BLaER1 treated with 17β-estradiol and CSF1 and Interleukin-3, amounts not matched to agents 10 nM and 100 nM (cell line): ENCODE results near the gene TGM3.

ENCODE experiments used
- H3K27ac ChIP-seq, 11 experiments: shearing (Covaris generic); formaldehyde crosslinking; 2 replicates each; pipeline ENCODE4 v1.8.1; 2022
- H3K27me3 ChIP-seq, 11 experiments: shearing (Covaris generic); formaldehyde crosslinking; 2 replicates each; pipeline ENCODE4 v1.8.1; 2022
- H3K36me3 ChIP-seq, 11 experiments: shearing (Covaris generic); formaldehyde crosslinking; 2 replicates each; pipeline ENCODE4 v1.8.1; 2022
- H3K4me1 ChIP-seq, 10 experiments: shearing (Covaris generic); formaldehyde crosslinking; 2 replicates each; pipeline ENCODE4 v1.8.1; 2022
- H3K4me2 ChIP-seq, 11 experiments: shearing (Covaris generic); formaldehyde crosslinking; 2 replicates each; pipeline ENCODE4 v1.8.1; 2022
- H3K4me3 ChIP-seq, 10 experiments: shearing (Covaris generic); formaldehyde crosslinking; 2 replicates each; pipeline ENCODE4 v1.8.1; 2022
- H3K9ac ChIP-seq, 11 experiments: shearing (Covaris generic); formaldehyde crosslinking; 2 replicates each; pipeline ENCODE4 v1.8.1; 2022
- H3K9me3 ChIP-seq, 11 experiments: shearing (Covaris generic); formaldehyde crosslinking; replicated peaks in 1 of 11; 2 replicates each; pipeline ENCODE4 v1.8.1; 2022
- H4K20me1 ChIP-seq, 11 experiments: shearing (Covaris generic); formaldehyde crosslinking; 2 replicates each; pipeline ENCODE4 v1.8.1; 2022
- Cebpa-rat ChIP-seq, 11 experiments: shearing (Covaris generic); IDR thresholded peaks; 2 replicates each; pipeline ENCODE4 v1.8.1; 2022

Gene TGM3

DNA sequence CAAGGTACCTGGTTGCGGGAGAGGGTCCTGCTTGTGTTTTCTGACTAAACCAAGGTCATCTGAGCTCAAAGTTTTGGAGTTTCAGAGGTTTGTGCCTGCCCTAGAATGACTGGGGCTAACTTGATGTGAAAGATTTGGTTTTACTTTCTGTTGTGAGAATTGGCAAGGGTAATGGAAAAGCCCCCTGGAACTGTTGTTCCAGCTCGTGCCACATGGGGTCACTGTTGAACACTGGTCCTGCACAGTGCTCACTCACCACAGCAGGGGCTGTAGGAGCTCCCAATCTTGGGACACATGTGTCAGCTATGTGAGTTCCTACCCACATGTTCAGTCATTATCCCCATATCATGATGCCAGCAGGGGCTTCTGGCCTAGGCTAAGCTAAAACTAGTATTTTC lies 91.4 kb downstream of the TGM3 start:
- Histone ChIP-seq H3K27ac (peak overlapping the region in 2 of 11 experiments; percentile 11 to 17; a peak in 2 of 22 replicates), H3K9ac (no peak overlapping the region), H3K4me2 (no peak overlapping the region), H3K9me3 (peaks cover 16 to 31% (median 22%) of the 10 kb centered on the region in 11 experiments; a peak in 20 of 22 replicates), H3K4me1 (peaks cover 0 to 18% (median 0%) of the 10 kb centered on the region in 10 experiments; a peak in 7 of 20 replicates), H4K20me1 (peaks cover 0 to 15% (median 0%) of the 10 kb centered on the region in 11 experiments; a peak in 2 of 22 replicates), H3K4me3 (no peak overlapping the region), H3K36me3 (no peaks in the 10 kb centered on the region), H3K27me3 (peaks cover 0 to 79% (median 0%) of the 10 kb centered on the region in 11 experiments; a peak in 9 of 22 replicates)
- no peak for TF ChIP-seq Cebpa-rat (IDR thresholded peaks at IDR 0.05)

DNA sequence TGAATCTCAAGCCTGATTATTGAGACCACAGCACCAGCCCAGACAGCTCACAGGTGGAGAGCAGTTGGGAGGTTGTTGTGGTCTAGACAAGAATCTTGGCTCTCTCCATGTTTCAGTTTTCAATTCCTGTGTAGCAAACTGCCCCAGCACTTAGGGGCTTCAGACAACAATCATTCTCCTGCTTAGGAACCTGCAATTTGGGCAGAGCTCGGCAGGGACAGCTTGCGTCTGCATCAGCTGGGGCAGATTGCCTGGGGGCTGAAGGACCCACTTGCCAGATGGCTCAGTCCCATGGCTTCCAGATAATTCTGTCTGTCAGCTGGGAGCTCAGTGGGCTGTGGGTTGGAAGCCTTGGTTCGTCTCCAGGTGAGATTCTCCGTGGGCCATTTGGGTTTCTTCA lies 91.8 kb downstream of the TGM3 start:
- Histone ChIP-seq H3K9ac (no peak overlapping the region), H3K4me1 (peaks cover 0 to 18% (median 0%) of the 10 kb centered on the region in 10 experiments; a peak in 7 of 20 replicates), H3K9me3 (peaks cover 16 to 31% (median 22%) of the 10 kb centered on the region in 11 experiments; a peak in 20 of 22 replicates), H3K4me3 (no peak overlapping the region), H3K36me3 (no peaks in the 10 kb centered on the region), H3K27ac (no peak overlapping the region), H3K4me2 (no peak overlapping the region), H4K20me1 (peaks cover 0 to 11% (median 0%) of the 10 kb centered on the region in 11 experiments; a peak in 2 of 22 replicates), H3K27me3 (peaks cover 0 to 75% (median 0%) of the 10 kb centered on the region in 11 experiments; a peak in 9 of 22 replicates)
- TF ChIP-seq Cebpa-rat (IDR thresholded peaks at IDR 0.05), result no peak
